ENCODE results near the gene SERPINA9. TPM values are rescaled to one million over a fixed set of nuclear protein-coding genes. Genes with fewer than 3 reads are reported as not detected.

SERPINA9 gene
- total RNA-seq, 2 experiments from 2014 or later: not detected

DNA sequence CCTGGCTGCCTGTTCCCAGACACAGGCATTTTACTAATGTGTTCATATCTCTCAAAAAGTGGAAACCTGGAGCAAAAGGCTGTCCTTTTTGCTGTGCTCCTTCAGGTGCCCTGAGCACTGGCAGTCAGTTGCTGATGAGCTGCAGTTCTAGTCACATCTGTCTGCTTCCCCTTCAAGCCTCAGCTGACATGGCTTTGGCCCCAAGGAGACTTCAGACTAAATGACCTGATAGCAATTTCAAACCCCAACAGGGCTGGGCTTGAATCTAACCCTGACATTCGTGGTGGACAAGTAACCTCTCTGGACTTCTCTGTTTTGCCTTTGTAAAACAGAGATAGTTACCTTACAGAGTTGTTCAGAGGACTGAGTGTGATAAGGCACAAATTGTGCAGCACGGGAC, 5.7 kb downstream of the SERPINA9 start:
- peaks cover 7% of the 10 kb centered on the region for H3K9me3 Mint-ChIP-seq
- ChIA-PET CTCF (interaction anchor here (1.0 kb wide), 1 partner anchor 47 kb away, joined by 3 read pairs; no protein-coding TSS in a partner anchor), POLR2A (no interaction called here)
- no peak overlapping the region for H3K27ac Mint-ChIP-seq
- no peaks in the 10 kb centered on the region for H3K4me1 Mint-ChIP-seq (ENCODE audit: low read depth)
- no peak for DNase-seq
- H3K27me3 Mint-ChIP-seq: peaks cover 11% of the 10 kb centered on the region
- H3K4me3 Mint-ChIP-seq: no peak overlapping the region
- ATAC-seq: no peak
- intact Hi-C loops (cut with micrococcal nuclease): no loop called here
- no peaks in the 10 kb centered on the region for H3K36me3 Mint-ChIP-seq (ENCODE audit: low read depth)
- TF ChIP-seq, protein P1, sequence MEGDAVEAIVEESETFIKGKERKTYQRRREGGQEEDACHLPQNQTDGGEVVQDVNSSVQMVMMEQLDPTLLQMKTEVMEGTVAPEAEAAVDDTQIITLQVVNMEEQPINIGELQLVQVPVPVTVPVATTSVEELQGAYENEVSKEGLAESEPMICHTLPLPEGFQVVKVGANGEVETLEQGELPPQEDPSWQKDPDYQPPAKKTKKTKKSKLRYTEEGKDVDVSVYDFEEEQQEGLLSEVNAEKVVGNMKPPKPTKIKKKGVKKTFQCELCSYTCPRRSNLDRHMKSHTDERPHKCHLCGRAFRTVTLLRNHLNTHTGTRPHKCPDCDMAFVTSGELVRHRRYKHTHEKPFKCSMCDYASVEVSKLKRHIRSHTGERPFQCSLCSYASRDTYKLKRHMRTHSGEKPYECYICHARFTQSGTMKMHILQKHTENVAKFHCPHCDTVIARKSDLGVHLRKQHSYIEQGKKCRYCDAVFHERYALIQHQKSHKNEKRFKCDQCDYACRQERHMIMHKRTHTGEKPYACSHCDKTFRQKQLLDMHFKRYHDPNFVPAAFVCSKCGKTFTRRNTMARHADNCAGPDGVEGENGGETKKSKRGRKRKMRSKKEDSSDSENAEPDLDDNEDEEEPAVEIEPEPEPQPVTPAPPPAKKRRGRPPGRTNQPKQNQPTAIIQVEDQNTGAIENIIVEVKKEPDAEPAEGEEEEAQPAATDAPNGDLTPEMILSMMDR (IDR thresholded peaks at IDR 0.05): no peak

GRCh38 chr14:94469261-94469660, 6.7 kb downstream of the SERPINA9 start:
- TF ChIP-seq, protein P1 (IDR thresholded peaks at IDR 0.05): no peak
- H3K27ac Mint-ChIP-seq: no peak overlapping the region
- ChIA-PET POLR2A (no interaction called here), CTCF (interaction anchor here (1.2 kb wide), 2 partner anchors 16 to 17 kb away, joined by 3 read pairs; no protein-coding TSS in a partner anchor)
- ATAC-seq (no peak), DNase-seq (no peak)
- no peaks in the 10 kb centered on the region for H3K4me1 Mint-ChIP-seq (ENCODE audit: low read depth)
- H3K9me3 Mint-ChIP-seq: peaks cover 11% of the 10 kb centered on the region
- no peak overlapping the region for H3K4me3 Mint-ChIP-seq
- intact Hi-C loops (cut with micrococcal nuclease): no loop called here
- peaks cover 11% of the 10 kb centered on the region for H3K27me3 Mint-ChIP-seq
- H3K36me3 Mint-ChIP-seq (ENCODE audit: low read depth): no peaks in the 10 kb centered on the region

DNA sequence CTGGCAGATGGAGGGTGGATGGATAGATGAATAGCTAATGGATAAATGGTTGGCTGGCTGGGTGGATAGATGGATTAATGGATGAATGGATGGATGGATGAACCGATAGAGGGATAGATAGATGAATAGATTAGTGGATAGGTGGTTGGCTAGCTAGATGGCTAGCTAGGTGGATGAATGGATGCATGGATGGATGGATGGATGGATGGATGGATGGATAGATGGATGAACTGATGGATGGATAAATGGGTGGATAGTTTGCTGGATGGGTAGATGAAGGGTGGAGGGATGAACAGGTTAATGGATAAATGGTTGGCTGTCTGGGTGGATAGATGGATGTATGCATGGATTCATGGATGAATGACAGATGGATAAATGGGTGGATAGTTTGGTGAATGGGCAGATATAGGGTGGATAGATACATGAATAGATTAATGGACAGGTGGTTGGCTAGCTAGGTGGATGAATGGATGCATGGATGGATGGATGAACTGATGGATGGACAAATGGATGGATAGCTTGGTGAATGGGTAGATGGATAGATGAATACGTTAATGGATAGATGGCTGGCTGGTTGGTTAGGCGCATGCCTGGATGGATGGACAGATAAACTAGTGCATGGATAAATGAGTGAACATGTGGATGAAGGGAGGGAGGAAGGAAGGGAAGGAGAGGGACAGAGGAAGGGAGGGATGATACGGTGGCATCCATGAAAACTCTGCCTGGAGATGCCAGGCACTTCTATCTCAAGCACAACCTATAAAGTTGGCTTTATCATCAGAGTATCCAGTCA, 8.1 kb downstream of the SERPINA9 start:
- no peak overlapping the region for H3K27ac Mint-ChIP-seq

DNA sequence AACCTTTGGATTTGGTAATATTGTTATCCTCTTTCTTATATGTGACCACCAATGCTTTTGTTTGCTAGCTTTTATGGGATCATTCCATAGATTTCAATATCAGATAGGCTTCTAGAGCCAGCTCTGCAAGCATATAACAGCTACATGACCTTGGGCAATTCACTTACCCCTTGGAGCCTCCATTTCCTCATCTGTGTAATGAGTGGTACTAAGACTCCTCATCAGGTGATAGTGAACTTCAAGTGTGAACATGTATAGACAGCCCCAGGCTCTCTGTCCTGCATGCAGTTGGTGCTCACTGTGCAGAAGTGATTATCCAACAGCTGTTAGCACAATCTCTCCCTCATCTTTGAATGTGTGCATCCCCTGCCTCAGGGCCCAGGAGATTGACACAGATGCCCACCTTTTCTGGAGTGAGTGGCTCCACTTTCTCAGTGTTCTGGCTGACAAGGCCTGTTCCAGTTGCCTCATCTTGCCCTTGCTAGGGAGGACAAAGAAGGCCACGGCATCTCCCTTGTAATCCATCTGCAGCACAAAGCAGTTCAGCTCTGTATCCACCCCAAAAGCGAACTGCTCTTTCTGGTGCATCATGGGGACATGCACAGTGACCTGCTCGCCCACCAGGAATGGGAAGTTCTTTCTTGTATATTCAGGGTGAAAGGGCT, 9.2 kb downstream of the SERPINA9 start:
- ChIA-PET POLR2A (interaction anchor here (0.7 kb wide), 1 partner anchor 28 kb away, joined by 3 read pairs; no protein-coding TSS in a partner anchor), CTCF (no interaction called here)
- Mint-ChIP-seq H3K36me3 (ENCODE audit: low read depth) (no peaks in the 10 kb centered on the region), H3K9me3 (peaks cover 11% of the 10 kb centered on the region), H3K4me3 (no peak overlapping the region), H3K4me1 (ENCODE audit: low read depth) (no peaks in the 10 kb centered on the region), H3K27me3 (peaks cover 9% of the 10 kb centered on the region), H3K27ac (no peak overlapping the region)
- DNase-seq (no peak), ATAC-seq (no peak)
- TF ChIP-seq, protein P1 (IDR thresholded peaks at IDR 0.05): no peak
- intact Hi-C loops (cut with micrococcal nuclease): no loop called here

More for the DNA sequence above, 8.1 kb downstream of the SERPINA9 start:
- no peak overlapping the region for H3K4me3 Mint-ChIP-seq
- ChIA-PET POLR2A (no interaction called here), CTCF (interaction anchor here (1.2 kb wide), 2 partner anchors 17 to 18 kb away, joined by 3 read pairs; no protein-coding TSS in a partner anchor)
- DNase-seq: no peak
- TF ChIP-seq, protein P1 (IDR thresholded peaks at IDR 0.05): no peak
- H3K4me1 Mint-ChIP-seq (ENCODE audit: low read depth): no peaks in the 10 kb centered on the region
- ATAC-seq: no peak
- H3K27me3 Mint-ChIP-seq: peaks cover 11% of the 10 kb centered on the region
- intact Hi-C loops (cut with micrococcal nuclease): no loop called here
- H3K36me3 Mint-ChIP-seq (ENCODE audit: low read depth): no peaks in the 10 kb centered on the region
- H3K9me3 Mint-ChIP-seq: peaks cover 11% of the 10 kb centered on the region

- CTCF ChIA-PET: no interaction called here
- no peak for ATAC-seq
- no peaks in the 10 kb centered on the region for H3K36me3 Mint-ChIP-seq (ENCODE audit: low read depth)
Observed at GRCh38 chr14:94465042-94465441, 11.0 kb downstream of the SERPINA9 start.

More at GRCh38 chr14:94465042-94465441, 11.0 kb downstream of the SERPINA9 start:
- H3K27me3 Mint-ChIP-seq: peaks cover 14% of the 10 kb centered on the region
- intact Hi-C loops (cut with micrococcal nuclease): no loop called here
- no peaks in the 10 kb centered on the region for H3K4me1 Mint-ChIP-seq (ENCODE audit: low read depth)
- no peak for DNase-seq
- TF ChIP-seq, protein P1 (IDR thresholded peaks at IDR 0.05): no peak
- POLR2A ChIA-PET: no interaction called here
- H3K4me3 Mint-ChIP-seq: no peak overlapping the region
- H3K9me3 Mint-ChIP-seq: peaks cover 11% of the 10 kb centered on the region
- no peak overlapping the region for H3K27ac Mint-ChIP-seq

Data from activated CD8-positive, alpha-beta T cell treated with anti-CD3 and anti-CD28 coated beads for 36 hours (primary cell).